COLO668 (cell line): ENCODE measurements around the gene ERBB4.

Experiments
- DNase-seq: peaks from one replicate; lab custom pipeline; 2025; ENCODE audit not compliant: unreplicated experiment; lab: John Stamatoyannopoulos, UW

Gene ERBB4

DNA sequence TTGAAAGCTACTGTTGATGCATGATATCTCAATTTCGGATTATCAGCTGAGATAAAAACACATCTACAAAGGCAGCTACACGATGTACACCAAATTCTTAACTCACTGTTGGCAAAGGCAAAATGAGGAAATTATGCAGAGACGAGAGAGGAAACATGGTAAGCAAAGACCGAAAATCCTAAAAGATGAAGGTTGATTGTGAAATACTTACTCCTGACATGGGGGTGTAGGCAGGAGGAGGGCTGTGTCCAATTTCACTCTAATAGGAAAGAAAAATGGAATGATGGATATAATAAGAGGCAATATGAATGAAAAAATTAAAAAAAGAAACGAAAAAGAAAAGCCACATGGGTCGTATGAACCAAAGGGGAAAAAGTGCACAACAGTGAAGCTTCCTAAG lies 1150.9 kb downstream of the ERBB4 start:
- no peak for DNase-seq

- DNase-seq: no peak
Measured at GRCh38 chr2:211380041-211380440, 1158.6 kb downstream of the ERBB4 start.

DNA sequence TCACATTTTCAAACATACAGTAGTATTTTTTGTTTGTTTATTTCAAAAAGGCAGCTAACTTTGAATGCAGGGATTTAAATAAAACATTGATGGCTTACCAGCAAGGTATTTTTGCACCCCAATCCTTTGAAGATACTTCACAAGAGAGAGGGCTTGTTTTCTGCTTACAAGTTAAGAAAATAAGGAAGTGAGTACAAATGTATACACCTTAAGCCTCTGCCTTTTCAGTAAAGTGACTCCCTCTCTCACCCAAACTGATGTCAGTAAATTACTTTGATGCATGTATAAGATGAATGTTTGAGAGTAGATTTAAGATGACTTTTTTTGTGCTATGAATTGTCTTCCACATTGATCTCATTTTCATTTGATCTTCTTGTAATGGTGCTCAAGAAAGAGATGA lies 1162.2 kb downstream of the ERBB4 start:
- no peak for DNase-seq

- no peak for DNase-seq
Measured at GRCh38 chr2:211373203-211373602, 1165.4 kb downstream of the ERBB4 start.

- no peak for DNase-seq
Measured at GRCh38 chr2:211371465-211371864, 1167.1 kb downstream of the ERBB4 start.

DNA sequence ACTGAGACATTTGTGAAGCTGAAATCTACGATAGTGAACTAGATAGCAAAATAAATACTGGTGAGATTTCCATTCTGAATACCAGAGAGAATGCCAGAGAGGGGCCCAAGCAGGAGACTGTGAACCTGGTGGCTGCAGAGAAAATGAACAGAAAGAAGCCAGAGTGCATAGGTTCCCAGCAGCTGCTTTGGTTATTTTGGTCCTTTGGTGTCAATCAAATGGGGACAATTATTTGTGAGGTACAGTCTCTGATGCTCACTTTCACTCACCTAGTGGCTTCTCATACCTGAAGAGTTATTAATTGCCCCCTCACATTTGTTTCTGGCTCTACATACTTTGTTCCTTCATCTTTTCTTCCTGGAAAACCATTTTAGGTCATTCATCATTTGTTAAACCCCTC lies 1170.1 kb downstream of the ERBB4 start:
- DNase-seq: no peak

GRCh38 chr2:211367711-211368110 lies 1170.9 kb downstream of the ERBB4 start:
- DNase-seq: no peak

DNA sequence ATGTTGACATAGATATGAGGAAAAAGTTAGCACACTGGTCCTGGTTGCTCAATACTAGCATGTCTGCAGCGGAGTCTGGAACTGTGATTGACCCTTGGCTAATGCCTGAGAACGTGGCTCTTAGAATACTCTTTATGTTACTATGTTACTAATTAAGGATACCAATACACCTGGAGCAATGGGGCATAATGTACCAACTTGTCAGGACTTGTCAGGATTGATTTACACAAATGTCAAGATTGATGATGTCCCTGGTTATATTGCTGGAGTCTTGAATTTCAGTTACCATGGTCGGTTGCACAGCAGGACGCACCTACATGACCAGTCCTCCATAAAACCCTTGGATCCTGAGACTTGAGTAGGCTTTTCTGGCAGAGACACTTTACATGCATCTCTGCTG lies 1171.3 kb downstream of the ERBB4 start:
- DNase-seq: no peak

DNA sequence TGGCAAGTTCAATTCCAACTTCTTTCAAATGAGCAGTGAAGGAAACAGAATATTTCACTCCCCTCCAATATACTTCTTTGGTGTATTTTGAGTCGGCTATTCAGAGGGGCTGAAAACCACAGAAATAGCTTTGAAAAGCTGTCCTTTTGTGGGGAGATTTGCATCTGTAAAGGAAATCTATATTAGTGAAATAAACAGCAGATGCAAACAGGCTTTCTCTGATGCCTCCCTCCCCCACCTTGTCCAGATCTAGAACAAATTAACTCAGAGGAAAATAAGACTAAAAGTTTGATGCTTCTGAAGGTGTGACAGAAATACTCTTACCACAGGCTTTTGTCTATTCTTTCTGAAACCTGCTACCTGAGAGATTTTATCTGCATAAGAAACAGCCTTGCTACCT lies 1173.7 kb downstream of the ERBB4 start:
- no peak for DNase-seq

- DNase-seq: no peak
Measured at GRCh38 chr2:211361383-211361782, 1177.2 kb downstream of the ERBB4 start.

- no peak for DNase-seq
Measured at GRCh38 chr2:211359347-211359746, 1179.3 kb downstream of the ERBB4 start.

- no peak for DNase-seq
Measured at GRCh38 chr2:211358504-211358903, 1180.1 kb downstream of the ERBB4 start.

- no peak for DNase-seq
Measured at GRCh38 chr2:211354481-211354880, 1184.1 kb downstream of the ERBB4 start.

DNA sequence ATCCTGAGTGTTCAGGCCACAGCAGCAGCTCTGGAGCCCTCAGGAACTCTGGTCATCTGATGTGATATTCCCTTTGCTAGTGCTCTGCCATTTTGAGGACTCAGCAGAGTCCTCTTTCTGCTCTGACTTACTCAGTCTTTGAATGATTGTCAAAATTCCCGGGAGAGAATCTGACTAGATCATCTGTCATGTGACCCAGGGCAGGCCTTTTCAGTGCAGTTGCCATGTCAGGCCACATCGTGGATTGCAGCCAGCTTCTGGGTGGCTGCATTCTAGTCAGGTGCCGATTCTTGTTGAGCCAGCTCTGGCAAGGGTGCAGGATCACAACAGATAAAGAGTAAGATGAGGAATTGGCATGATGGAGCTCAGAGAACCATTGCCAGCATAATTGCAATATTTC lies 1186.6 kb downstream of the ERBB4 start:
- DNase-seq: no peak

GRCh38 chr2:211349031-211349430 lies 1189.6 kb downstream of the ERBB4 start:
- no peak for DNase-seq

DNA sequence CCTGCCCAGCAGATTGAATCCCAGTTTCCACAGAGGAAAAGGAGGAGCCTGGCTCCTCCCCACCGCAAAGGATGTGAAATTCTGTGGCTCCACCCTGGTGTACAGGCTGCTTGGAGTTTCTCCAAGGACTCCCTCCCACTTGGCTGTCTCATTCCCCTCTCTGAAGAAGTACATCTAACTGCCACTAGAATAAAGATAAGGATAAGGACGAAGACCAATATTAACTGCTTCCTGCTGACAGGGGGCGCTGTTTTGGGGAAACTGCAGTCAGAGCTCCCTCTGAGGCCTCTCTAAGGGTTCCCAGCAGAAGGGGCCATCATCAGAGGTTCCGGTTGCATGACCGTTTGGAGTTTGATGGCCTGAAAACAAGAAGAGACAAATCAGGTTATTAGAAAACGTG lies 1191.3 kb downstream of the ERBB4 start:
- DNase-seq: no peak

GRCh38 chr2:211344289-211344688 lies 1194.3 kb downstream of the ERBB4 start:
- no peak for DNase-seq

- DNase-seq: no peak
Measured at GRCh38 chr2:211333377-211333776, 1205.2 kb downstream of the ERBB4 start.

DNA sequence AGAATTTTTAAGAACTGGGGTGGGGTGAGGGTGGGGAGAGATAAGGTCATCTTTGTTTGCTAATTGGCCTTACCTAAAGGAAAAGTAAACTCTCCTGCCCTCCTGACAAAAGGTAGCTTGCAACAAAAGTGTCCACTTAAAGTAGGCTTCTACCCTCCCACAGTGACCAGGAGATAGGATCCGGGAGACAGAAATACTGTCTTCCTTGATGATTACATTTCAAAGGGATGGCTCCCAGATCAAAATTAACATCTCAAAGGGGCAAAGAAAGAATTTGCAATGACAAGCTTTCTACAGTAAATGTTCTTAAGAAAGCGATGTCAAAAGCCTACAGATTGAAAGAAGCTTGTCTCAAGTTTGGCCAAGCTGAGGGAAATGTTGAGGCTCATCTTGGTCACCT lies 1206.9 kb downstream of the ERBB4 start:
- no peak for DNase-seq

DNA sequence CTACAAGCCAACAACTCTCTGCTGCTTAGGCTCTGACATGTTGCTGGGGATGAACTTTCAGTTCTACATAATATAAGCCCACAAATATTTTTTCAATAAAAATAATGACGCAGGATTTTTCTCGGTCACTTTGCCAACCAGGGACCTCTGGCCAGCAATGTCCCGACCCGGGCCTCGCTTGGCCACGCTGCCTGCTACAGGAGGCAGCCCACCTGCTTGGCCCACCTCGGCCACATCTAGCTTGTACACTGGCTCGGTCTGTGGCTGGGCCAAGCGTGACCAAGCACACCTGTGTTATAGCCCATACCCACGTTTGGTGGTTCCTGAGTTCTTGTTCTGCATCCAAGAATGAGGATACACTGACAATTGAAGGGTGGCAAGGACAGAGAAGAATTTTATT lies 1208.7 kb downstream of the ERBB4 start:
- no peak for DNase-seq

- DNase-seq: no peak
Measured at GRCh38 chr2:211329421-211329820, 1209.2 kb downstream of the ERBB4 start.

DNA sequence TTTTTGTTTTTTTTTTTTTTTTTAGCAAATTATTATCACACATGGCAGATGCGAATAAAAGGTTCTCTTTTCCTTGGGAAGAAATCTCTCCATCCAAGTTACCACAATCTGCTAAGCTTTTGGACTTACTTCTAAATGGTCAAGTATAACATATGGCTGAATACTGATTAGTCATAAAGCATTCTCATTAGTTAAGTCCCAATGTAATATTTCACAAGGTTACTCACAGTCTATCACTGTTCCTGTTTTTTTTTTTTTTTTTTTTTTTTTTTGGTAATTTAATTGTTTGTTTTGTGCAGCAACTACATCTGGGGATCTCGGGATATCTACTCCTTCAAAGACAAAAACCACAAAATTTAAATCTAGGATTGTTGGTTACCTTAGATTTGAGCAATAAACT lies 1210.5 kb downstream of the ERBB4 start:
- no peak for DNase-seq
